ENCODE data around the gene AURKB.
"Not testable (repeated sequence)": the region's sequence is repeated elsewhere in the genome, so short reads cannot be mapped to it uniquely, and the experiment has no call there.

Gene AURKB

DNA sequence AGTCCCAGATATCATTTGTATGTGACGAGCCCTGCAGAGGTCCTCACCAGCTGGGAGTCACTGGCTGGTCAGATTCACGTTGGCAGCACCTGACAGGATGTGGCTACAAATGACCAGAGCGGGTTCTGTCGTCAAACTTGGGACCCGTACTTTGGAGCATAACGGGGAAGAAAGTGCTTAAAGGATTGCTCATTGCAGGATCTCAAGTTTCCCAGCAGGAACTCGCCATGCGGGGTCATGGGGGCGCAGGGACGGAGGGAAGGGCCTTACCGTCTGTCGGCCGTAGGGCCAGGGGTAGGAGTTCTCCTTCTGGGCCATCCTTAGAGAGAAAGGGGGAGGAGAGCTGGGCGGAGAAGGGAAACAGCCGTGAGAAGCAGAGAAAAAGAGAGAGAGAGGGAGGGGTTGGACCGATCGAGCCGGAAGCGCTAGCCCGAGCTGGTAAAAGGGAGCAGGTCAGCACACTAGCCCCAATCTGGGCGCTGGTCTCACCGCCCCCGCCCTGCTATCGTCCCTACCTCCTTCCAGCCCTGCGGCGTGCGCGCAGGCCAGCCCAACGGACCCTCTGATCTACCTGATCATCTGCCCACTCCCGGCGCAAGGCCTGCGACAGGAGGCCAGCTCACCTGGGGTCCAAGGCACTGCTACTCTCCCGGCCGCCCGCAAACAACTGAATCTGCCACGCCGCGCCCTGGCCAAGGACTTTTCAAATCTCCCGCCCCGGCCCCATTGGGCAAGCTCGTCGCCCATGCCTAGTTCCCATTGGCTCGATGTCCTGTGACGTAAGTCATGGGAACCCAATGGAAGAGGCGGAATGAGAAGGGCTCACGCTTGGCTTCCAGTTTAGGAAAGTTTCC lies at the start of gene AURKB:
Gene AURKB, minus strand, starts transcription at position 669 of the 854 bp plus-strand sequence. Its CDS starts 351 bp downstream, at position 318.
- peak; percentile 93 for DNase-seq (ENCODE audit: low spot score)

DNA sequence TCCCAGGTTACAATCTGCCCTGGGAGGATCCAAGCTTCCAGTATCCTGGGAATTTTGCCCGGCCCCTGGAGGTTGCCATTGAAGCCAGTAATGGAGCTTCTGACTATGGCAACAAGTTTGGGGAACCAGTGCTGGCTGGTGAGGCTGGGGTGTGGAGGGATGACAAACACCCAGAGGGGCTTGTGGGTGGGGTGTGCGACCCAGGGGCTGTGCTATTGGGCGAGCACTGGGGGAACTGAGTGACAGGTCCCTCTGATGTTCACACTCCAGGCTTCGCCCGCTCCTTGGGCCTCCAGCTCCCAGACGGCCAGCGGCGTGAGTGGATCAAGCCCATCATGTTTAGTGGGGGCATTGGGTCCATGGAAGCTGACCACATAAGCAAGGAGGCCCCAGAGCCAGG lies 47.4 kb upstream of the AURKB start:
- DNase-seq (ENCODE audit: low spot score): no peak

DNA sequence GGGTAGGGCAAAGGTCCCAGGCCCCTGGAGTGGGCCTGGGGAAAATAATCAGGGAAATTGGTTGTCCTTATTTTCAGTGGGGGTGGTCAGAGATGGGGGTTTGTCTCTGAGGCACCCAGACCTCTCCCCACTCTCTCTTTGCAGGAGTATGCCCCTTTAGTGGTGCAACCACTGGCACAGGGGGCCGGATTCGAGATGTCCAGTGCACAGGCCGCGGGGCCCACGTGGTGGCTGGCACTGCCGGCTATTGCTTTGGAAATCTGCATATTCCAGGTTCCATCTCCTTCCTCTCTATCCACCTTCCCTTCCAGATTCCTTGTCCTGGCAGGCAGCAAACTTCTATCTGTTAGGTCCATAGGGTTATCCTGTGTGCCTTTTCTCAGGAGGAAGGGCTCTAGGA lies 46.3 kb upstream of the AURKB start:
- no peak for DNase-seq (ENCODE audit: low spot score)

DNA sequence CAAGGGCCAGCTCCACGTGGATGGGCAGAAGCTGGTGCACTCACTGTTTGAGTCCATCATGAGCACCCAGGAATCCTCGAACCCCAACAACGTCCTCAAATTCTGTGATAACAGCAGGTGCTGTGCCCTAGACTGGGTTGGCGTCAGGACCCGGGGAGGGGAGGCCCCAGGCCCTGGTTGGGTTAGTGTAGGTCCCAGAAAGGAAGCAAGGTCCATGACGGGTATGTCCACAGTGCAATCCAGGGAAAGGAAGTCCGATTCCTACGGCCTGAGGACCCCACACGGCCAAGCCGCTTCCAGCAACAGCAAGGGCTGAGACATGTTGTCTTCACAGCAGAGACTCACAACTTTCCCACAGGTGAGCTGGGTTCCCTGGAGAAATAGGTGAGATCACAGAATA lies 45.9 kb upstream of the AURKB start:
- DNase-seq (ENCODE audit: low spot score): no peak

DNA sequence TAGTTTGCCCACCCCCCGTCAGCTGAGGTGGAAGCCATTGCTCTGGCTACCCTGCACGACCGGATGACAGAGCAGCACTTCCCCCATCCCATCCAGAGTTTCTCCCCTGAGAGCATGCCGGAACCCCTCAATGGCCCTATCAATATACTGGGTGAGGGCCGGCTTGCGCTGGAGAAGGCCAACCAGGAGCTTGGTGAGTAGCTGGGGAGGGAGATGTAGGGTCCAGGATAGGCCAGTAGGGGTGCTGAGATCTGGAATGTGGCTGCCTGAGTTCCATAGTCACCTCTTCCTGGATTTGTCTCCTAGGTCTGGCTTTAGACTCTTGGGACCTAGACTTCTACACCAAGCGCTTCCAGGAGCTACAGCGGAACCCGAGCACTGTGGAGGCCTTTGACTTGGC lies 45.1 kb upstream of the AURKB start:
- DNase-seq (ENCODE audit: low spot score): no peak

DNA sequence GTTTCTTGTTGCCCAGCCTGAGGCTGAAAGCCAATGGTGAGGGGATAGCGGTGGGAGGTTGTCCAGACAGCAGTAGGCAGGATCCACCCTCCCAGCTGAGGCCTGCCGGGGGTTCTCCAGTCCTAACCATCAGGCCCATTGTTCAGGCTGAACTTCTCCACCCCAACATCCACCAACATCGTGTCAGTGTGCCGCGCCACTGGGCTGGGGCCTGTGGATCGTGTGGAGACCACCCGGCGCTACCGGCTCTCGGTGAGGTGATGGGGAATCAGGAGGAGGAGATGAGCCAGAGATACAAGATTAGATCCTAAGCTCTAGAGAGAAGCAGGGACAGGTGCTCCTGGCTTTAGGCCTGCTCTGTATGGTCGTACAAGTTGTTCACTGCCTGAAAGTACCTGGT lies 44.5 kb upstream of the AURKB start:
- DNase-seq (ENCODE audit: low spot score): no peak

DNA sequence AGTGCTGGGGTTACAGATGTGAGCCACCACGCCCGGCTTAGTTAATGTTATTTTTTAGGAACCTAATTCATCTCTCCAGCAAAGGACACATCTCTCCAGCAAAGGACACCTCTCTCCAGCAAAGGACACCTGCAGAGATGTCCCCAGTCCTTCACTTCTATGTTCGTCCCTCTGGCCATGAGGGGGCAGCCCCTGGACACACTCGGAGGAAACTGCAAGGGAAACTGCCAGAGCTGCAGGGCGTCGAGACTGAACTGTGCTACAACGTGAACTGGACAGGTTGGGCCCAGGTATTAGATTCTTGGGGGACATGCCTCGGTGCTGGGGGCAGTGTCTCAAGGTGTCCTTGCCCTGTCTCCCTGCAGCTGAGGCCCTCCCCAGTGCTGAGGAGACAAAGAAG lies 43.4 kb upstream of the AURKB start:
- no peak for DNase-seq (ENCODE audit: low spot score)

DNA sequence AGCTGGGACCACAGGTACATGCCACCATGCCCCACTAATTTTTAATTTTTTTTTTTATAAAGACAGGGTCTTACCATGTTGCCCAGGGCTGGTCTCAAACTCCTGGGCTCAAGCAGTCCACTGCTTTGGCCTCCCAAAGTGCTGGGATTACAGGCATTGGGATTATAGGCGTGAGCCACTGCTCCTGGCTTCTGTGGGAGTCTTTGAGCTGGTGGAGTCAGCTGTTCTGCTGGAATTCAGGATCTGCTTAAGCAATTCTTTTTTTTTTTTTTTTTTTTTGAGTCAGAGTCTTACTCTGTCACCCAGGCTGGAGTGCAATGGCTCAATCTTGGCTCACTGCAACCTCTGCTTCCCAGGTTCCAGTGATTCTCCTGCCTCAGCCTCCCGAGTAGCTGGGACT lies 41.0 kb upstream of the AURKB start:
- not testable (repeated sequence) for DNase-seq (ENCODE audit: low spot score)

DNA sequence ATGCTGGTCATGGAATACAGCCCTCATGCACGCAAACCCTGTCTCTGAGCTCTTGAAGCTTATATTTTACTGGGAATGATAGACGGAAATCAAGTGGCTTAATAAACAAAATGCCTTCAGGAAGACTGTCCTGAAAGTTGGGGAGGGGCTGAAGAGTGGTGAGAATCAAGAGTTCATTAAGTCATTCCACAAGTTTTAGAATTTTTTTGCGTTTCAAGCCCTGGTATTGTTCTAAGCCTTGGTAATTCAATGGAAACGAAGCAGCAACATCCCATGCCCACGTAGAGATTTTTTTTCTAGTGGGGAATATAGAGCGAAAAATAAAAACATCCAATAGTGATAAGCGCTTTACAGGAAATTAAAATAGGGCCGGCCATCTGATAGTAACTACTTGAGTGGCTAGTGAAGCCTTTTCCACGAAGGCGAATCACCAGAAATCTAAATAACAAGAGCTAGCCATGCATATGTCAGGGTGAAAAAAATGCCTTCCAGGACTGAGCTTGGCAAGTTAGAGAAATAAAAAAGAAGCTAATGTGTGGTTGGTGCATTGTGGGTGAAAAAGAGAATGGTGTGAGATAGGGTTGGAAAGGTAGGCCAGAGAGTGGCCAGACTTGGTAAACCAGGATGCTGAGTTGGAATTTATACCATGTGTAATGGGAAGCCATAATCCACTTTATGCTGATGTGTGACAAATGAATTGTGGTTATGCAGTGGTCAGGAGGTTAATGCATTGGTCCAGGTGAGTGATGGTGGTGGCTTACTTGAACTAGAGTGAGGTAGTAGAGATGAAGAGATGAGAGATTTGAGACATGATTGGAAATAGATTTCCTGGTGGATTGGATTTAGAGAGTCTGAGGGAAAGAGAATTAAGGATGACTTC lies 39.5 kb upstream of the AURKB start:
- no peak for DNase-seq (ENCODE audit: low spot score)

DNA sequence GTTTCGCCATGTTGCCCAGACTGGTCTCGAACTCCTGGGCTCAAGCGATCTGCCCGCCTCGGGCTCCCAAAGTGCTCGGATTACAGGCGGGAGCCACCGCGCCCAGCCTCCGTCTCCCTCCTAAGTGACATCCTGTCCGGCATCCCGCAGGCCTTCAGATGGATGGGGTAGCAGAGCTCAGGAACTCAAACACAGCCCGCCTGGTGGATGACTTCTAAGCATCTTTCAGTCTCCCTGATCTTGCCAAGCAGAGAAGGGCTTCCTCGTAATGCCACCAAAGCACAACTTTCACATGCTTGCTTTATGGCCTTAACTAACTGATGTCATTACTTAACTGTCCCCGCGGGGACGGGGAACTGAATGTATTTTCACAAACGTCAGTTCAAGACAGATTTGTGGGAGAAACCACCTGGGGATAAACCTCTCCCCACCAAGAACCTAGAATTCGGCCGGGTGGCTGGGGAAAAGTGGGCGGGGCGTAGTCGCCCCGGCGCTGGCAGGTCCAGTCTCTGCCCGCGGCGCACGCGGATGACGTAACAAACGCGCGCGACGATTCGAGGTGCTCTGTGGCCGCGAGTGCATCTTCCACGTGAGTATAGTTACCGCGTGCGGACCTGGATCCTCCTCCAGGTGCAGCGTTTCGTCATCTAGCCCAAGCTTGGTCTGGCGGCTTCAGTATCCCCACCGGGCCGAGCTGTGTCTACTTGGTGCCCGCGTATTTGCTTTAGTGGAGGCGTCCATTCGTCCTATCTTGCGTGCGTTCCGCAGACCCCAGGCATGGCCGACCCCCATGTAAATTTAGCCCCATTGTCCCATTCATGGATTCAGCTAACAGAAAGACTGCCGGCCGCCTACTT lies 38.6 kb upstream of the AURKB start, which contains the start of gene PFAS:
Gene PFAS, plus strand, starts transcription at position 539 of the 857 bp plus-strand sequence. CDS start 4,649 bp downstream, outside the sequence.
- DNase-seq (ENCODE audit: low spot score): peak; percentile 96

DNA sequence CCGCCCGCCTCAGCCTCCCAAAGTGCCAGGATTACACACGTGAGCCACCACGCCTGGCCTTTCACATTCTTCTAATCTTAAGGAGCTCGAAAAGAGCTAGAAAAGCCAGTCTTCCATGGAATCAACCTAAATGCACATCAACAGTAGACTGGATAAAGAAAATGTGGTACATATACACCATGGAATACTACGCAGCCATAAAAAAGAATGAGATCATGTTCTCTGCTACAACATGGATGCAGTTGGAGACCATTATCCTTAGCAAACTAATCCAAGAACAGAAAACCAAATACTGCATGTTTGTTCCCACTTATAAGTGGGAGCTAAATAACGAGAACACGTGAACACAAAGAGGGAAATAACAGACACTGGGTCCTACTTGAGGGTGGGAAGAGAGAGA lies 34.4 kb upstream of the AURKB start:
- no peak for DNase-seq (ENCODE audit: low spot score)

DNA sequence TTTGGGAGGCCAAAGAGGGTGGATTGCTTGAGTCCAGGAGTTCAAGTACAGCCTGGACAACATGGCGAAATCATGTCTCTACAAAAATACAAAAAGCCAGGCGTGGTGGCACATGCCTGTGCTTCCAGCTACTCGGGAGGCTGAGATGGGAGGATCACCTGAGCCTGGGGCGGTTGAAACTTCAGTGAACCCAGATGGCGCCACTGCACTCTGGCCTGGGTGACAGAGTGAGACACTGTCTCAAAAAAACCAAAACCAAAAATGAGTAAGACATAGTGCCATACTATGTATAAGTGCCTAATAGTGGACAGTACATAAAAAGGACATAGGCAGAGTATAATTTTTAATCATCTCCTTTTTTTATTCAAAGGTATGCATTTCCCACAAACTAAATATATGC lies 33.5 kb upstream of the AURKB start:
- DNase-seq (ENCODE audit: low spot score): no peak

DNA sequence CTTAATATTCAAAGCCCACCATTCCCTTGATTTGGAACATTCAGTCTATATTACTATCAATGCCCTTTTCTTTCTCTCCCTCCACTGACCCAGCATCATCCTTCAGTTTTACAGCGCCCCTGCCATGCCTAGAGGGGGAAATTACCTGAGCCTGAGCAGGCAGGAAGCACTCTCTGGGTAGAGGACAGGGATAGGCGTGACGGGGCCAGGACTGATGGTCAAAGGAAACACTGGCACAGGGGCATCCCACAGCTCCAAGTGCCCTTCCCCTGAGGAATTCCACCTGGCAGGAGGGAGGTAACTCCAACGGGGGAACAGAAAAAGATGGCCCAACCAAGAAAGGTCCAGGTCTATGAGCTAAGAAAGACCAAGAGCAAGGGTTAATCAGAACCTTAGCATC lies 27.5 kb upstream of the AURKB start:
- no peak for DNase-seq (ENCODE audit: low spot score)

DNA sequence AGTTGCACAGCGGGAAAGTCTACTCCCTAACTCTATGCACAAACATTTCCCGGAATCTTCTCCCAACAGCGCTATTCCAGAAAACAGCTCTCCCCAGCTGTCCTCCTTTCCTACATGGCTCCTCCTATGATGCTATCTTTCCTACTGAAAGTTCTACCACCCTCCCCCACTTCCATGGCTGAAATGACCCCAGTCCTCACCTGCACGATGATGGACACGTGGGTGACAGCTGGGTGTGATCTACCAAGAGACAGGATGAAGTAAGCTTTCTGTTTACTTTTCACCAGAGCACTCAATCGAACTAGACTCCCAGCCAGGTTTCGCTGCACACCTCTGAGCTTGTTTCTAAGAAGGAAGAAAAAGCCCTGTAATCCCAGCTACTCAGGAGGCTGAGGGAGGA lies 26.8 kb upstream of the AURKB start:
- no peak for DNase-seq (ENCODE audit: low spot score)

DNA sequence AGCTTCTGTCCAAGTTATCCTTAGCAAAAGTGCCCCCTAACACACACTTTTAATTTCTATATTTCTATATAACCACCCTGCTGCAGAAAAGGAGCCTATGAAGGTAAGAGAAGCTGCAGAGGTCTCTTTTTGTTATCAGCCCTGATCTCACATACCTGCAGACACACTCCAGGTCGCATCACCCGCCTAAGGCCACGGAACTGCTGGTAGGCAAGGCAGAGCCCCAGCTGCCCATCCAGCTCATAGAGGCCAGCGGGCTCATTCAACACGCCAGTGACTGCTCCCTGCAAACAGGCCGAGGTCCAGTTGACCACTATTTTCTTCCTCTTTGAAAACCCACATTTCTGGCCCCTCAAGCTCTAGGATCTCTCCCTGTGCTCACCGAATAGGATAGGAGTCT lies 25.3 kb upstream of the AURKB start:
- DNase-seq (ENCODE audit: low spot score): no peak

DNA sequence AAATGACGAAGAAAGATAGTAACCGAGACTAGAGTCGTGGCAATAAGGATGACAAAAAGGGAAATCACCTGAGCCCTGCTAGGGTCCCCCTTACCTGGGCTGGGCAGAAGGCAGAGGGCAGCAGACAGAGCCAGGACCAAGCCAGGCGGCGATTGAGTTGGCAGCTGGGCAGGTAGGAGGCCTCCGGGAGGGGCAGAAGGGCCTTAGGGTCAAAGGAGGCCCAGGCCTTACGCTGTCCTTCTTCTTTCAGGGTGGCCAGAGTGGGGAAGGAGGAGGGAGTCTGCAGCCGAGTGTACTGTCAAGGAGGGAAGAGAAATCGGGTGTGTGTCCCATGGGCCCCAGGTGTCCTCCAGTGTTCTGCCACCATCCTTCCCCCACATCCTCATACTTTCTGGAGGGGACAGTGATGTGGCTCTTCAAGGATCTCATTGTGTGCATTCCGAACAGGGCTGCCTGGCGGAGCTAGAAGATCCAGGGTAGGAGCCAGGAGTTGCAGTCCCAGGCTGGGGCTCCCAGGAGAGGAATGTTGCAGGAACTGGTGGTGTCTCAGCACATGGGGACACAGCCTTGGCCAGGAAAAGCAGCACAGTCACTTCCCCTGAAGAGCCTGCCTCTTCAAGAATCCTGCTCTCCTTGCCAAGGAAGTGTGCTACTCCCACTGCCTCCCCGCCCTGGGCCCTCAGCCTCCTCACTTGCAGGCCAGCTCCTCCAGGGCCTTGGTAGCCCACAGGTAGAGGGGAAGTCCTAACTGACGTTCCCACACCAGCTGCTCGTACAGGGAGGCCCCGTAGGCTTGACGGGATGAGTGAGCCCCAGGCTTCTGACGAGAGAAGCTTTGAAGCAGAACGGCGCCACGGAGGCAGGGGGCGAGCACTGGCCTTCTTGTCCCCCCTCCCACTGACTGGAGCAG lies 24.2 kb upstream of the AURKB start:
- no peak for DNase-seq (ENCODE audit: low spot score)

DNA sequence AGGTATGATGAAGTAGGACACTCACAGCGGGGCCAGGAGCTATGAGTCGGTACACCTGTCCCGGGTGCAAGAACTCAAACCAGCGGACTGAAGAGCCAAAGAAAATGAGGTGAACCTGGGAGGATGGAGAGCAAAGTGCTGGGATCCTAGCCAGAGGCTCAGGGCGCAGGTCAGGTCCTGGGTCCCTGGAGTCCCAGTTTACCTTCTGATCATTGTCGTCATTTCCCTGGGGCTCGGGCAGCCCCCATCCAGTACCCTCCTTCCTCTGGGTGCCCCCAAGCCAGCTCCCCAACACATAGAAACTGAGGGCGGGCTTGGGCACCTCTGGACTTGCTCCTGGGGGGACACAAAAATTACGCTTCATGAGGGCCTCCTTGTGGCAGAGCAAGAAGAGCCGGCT lies 21.3 kb upstream of the AURKB start:
- no peak for DNase-seq (ENCODE audit: low spot score)

DNA sequence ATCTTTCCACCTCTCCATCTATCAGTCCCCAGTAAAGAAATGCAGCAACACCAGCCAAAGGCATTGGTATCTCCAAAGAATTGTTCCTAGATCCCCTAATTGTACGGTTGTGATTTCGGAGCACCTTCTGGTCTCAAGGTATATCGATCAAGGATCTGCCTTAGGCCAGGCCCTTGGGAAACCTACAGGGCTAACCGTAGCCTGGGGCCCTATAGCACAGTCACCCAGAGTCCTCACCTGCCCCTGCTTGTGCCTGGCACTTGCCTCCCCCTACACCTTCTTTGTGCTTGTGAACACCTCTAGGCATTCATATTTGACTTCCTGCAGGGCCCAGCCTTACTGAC lies 16.8 kb upstream of the AURKB start:
- DNase-seq (ENCODE audit: low spot score): no peak

DNA sequence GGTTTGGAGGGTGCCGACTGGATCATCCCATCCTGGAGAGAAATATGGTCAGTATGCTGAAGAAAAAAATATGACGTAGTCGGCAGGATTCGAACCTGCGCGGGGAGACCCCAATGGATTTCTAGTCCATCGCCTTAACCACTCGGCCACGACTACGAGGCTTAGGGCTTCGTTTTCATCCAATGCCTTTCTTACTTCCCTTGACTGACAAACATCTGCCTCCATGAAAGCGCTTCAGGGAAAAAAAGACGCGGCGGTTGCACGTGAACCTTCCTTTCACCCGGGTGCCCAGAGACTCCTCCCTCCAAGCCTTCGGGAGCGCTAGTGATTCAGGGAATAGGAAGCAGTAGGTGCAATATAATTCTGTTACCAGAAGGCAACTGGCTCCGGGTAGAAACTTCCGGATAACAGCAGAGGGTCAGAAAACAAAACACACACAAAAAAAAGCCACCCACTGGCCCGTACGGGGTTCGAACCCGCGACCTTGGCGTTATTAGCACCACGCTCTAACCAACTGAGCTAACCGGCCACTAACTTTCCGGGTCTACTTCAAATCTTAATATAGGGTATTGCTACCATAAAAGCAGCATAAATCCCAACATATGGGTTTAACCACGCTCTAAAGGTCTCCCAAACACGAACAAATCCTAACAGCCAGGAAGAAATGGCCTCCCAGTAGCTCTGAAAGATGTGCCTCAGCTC lies 16.3 kb upstream of the AURKB start:
- peak; percentile 91 for DNase-seq (ENCODE audit: low spot score)

DNA sequence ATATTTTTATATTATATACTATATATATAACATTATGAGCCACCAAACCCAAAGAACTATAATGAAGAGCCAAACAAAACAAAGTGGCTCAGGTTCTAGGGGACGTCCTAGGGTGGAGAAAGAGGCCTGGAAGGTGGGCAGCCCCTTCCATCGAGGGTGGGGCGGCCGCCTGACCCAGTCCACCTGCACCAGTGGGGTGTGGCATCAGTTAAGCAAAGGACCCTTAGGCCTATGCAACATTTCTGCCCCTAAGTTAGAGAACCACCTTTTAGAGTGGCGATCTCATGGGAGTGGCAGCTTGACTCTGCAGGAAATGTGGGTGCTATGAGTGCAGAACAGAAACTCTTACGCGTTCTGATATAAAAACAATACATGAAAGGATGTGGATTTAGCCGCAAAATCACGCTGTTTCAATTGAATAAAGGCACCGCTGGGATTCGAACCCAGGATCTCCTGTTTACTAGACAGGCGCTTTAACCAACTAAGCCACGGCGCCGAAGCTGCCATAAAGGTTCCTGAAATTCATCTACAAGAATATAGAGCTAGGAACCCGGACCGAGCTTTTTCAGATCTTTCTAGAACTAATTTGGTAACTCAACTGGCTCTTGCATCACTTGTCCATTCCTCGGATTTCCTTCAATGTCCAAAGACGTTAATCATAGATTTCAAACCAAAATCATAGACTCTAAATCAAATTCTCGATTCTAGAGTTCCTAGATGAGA lies 15.6 kb upstream of the AURKB start:
- DNase-seq (ENCODE audit: low spot score): no peak

Measured in left forelimb (tissue), 1 donor.